Caco-2 (cell line): ENCODE measurements around the gene HACD2. TPM values are rescaled to one million over a fixed set of nuclear protein-coding genes. Genes with fewer than 3 reads are reported as not detected.

Experiments
- BruUV-seq: library from RNA; stranded (reverse); fragments of 400-500 nt; replicated peaks from 2 replicates; lab custom pipeline; 2021; lab: Mats Ljungman, UMichigan
- CTCF ChIA-PET: fragments of 300-600 bp; sonication (Branson Sonifier 250); formaldehyde crosslinking; loops from one replicate; lab custom pipeline; 2022; ENCODE audit warnings: antibody characterized with exemption; lab: Charles Lee
- POLR2A ChIA-PET: fragments of 300-600 bp; sonication (Branson Sonifier 250); formaldehyde crosslinking; loops from one replicate; lab custom pipeline; 2022; ENCODE audit warnings: antibody characterized with exemption; lab: Charles Lee
- DNase-seq, 2 experiments: peaks; one replicate each; pipeline versions ENCODE4 v3.0.0 to v3.0.0-alpha.2; 2020 to 2022
- H3K27me3 ChIP-seq: replicated peaks from 2 replicates; pipeline ENCODE4 v1.6.0; 2011; ENCODE audit warnings: low read length; ENCODE audit not compliant: control insufficient read depth, insufficient read depth
- H3K36me3 ChIP-seq: 2 replicates; pipeline ENCODE4 v1.5.1; 2011; ENCODE audit warnings: low read length; ENCODE audit not compliant: control insufficient read depth, insufficient read depth
- H3K4me1 ChIP-seq: fragments of 250-450 bp; sonication (Bioruptor Pico); 2 replicates; pipeline ENCODE4 v1.5.1; 2020; ENCODE audit warnings: mild to moderate bottlenecking
- H3K4me3 ChIP-seq: 2 replicates; pipeline ENCODE4 v1.5.1; 2011; ENCODE audit warnings: low read depth, mild to moderate bottlenecking, control low read depth, low read length
- H3K9me3 ChIP-seq: fragments of 250-450 bp; sonication (Bioruptor Pico); 2 replicates; pipeline ENCODE4 v1.5.1; 2020; ENCODE audit warnings: mild to moderate bottlenecking, moderate library complexity
- H3K27ac Mint-ChIP-seq: one replicate; pipeline ENCODE4 v1.8.0; 2022; ENCODE audit warnings: mixed read lengths; ENCODE audit not compliant: unreplicated experiment
- H3K27me3 Mint-ChIP-seq: one replicate; pipeline ENCODE4 v1.8.0; 2022; ENCODE audit warnings: mixed read lengths; ENCODE audit not compliant: insufficient read depth, unreplicated experiment
- H3K36me3 Mint-ChIP-seq: one replicate; pipeline ENCODE4 v1.8.0; 2022; ENCODE audit warnings: mild to moderate bottlenecking, mixed read lengths; ENCODE audit not compliant: insufficient read depth, unreplicated experiment
- H3K4me1 Mint-ChIP-seq: one replicate; pipeline ENCODE4 v1.8.0; 2022; ENCODE audit warnings: low read depth, mixed read lengths; ENCODE audit not compliant: unreplicated experiment
- H3K4me3 Mint-ChIP-seq: one replicate; pipeline ENCODE4 v1.8.0; 2022; ENCODE audit warnings: mild to moderate bottlenecking, moderate library complexity, mixed read lengths; ENCODE audit not compliant: unreplicated experiment
- H3K9me3 Mint-ChIP-seq: one replicate; pipeline ENCODE4 v1.8.0; 2022; ENCODE audit warnings: mixed read lengths; ENCODE audit not compliant: unreplicated experiment
- intact Hi-C: fragments of 100-400 bp; cut with micrococcal nuclease; formaldehyde crosslinking; loops from one replicate; pipeline ENCODE4 v1.10.0; 2022; ENCODE audit not compliant: unreplicated experiment
- total RNA-seq: library from RNA; stranded (reverse); gene quantifications from 2 replicates; pipeline ENCODE4 v1.2.3, GENCODE V29; 2022
- TF ChIP-seq, protein P1 (sequence below), 2 experiments: fragments of 200-600 bp in 1 of 2; IDR thresholded peaks; 1 replicate in 1 of 2; 2 replicates in 1 of 2; pipeline versions ENCODE4 v1.5.1 to v1.8.0; 2011 to 2022; ENCODE audit warnings: antibody characterized with exemption in 1 of 2, control low read depth in 1 of 2, inconsistent platforms in 1 of 2, low read depth in 1 of 2, low read length in 1 of 2, mild to moderate bottlenecking in 1 of 2, moderate library complexity in 1 of 2; ENCODE audit not compliant: insufficient read depth in 1 of 2, severe bottlenecking in 1 of 2, unreplicated experiment in 1 of 2

HACD2 gene
- total RNA-seq, 1 experiment from 2014 or later = 92.5 TPM

GRCh38 chr3:123458255-123458654, 126.6 kb downstream of the HACD2 start:
- ChIA-PET CTCF (interaction anchor here (1.6 kb wide), 1 partner anchor 10 kb away, joined by 4 read pairs; the partner anchor contains the start of gene ADCY5), POLR2A (no interaction called here)
- no peaks in the 10 kb centered on the region for H3K36me3 ChIP-seq
- intact Hi-C loops = no loop called here
- H3K4me3 Mint-ChIP-seq = no peak overlapping the region
- no peak for DNase-seq
- no peak overlapping the region for H3K4me3 ChIP-seq
- no peaks in the 10 kb centered on the region for H3K4me1 Mint-ChIP-seq
- H3K27me3 ChIP-seq = no peaks in the 10 kb centered on the region
- H3K4me1 ChIP-seq = no peaks in the 10 kb centered on the region
- no peaks in the 10 kb centered on the region for H3K27me3 Mint-ChIP-seq
- no peak overlapping the region for H3K27ac Mint-ChIP-seq
- no peaks in the 10 kb centered on the region for H3K9me3 ChIP-seq
- no peaks in the 10 kb centered on the region for H3K9me3 Mint-ChIP-seq
- TF ChIP-seq, protein P1, sequence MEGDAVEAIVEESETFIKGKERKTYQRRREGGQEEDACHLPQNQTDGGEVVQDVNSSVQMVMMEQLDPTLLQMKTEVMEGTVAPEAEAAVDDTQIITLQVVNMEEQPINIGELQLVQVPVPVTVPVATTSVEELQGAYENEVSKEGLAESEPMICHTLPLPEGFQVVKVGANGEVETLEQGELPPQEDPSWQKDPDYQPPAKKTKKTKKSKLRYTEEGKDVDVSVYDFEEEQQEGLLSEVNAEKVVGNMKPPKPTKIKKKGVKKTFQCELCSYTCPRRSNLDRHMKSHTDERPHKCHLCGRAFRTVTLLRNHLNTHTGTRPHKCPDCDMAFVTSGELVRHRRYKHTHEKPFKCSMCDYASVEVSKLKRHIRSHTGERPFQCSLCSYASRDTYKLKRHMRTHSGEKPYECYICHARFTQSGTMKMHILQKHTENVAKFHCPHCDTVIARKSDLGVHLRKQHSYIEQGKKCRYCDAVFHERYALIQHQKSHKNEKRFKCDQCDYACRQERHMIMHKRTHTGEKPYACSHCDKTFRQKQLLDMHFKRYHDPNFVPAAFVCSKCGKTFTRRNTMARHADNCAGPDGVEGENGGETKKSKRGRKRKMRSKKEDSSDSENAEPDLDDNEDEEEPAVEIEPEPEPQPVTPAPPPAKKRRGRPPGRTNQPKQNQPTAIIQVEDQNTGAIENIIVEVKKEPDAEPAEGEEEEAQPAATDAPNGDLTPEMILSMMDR (IDR thresholded peaks at IDR 0.05; ENCODE audit: insufficient read depth in 1 of 2, low read depth in 1 of 2, low read length in 1 of 2, severe bottlenecking in 1 of 2, unreplicated experiment in 1 of 2) = no peak
- no peaks in the 10 kb centered on the region for H3K36me3 Mint-ChIP-seq
- no TSS peak for BruUV-seq

- TF ChIP-seq, protein P1 (IDR thresholded peaks at IDR 0.05; ENCODE audit: insufficient read depth in 1 of 2, low read depth in 1 of 2, low read length in 1 of 2, severe bottlenecking in 1 of 2, unreplicated experiment in 1 of 2) = no peak
- no peak for DNase-seq
- Histone ChIP-seq H3K9me3 (no peaks in the 10 kb centered on the region), H3K4me1 (no peaks in the 10 kb centered on the region), H3K36me3 (no peaks in the 10 kb centered on the region), H3K27me3 (no peaks in the 10 kb centered on the region), H3K4me3 (no peak overlapping the region)
- no TSS peak for BruUV-seq
- H3K4me1 Mint-ChIP-seq = no peaks in the 10 kb centered on the region
- no peaks in the 10 kb centered on the region for H3K27me3 Mint-ChIP-seq
- H3K27ac Mint-ChIP-seq = no peak overlapping the region
- H3K4me3 Mint-ChIP-seq = no peak overlapping the region
- CTCF ChIA-PET = interaction anchor here (1.6 kb wide), 1 partner anchor 9 kb away, joined by 4 read pairs; the partner anchor contains the start of gene ADCY5
- no peaks in the 10 kb centered on the region for H3K36me3 Mint-ChIP-seq
- H3K9me3 Mint-ChIP-seq = no peaks in the 10 kb centered on the region
- POLR2A ChIA-PET = no interaction called here
- intact Hi-C loops = no loop called here
These were observed 127.0 kb downstream of the HACD2 start for GRCh38 chr3:123457841-123458240.

GRCh38 chr3:123453675-123454074, 131.2 kb downstream of the HACD2 start:
- Histone ChIP-seq H3K4me1 (peaks cover 22% of the 10 kb centered on the region), H3K9me3 (no peaks in the 10 kb centered on the region), H3K36me3 (no peaks in the 10 kb centered on the region), H3K4me3 (no peak overlapping the region), H3K27me3 (no peaks in the 10 kb centered on the region; the same call in 1 of the 2 replicates)
- no peaks in the 10 kb centered on the region for H3K36me3 Mint-ChIP-seq
- BruUV-seq = no TSS peak
- peaks cover 7% of the 10 kb centered on the region for H3K4me1 Mint-ChIP-seq
- H3K27ac Mint-ChIP-seq = no peak overlapping the region
- POLR2A ChIA-PET = no interaction called here
- TF ChIP-seq, protein P1 (IDR thresholded peaks at IDR 0.05; ENCODE audit: insufficient read depth in 1 of 2, low read depth in 1 of 2, low read length in 1 of 2, severe bottlenecking in 1 of 2, unreplicated experiment in 1 of 2) = no peak
- H3K4me3 Mint-ChIP-seq = no peak overlapping the region
- DNase-seq = no peak
- CTCF ChIA-PET = no interaction called here
- intact Hi-C loops = no loop called here
- no peaks in the 10 kb centered on the region for H3K9me3 Mint-ChIP-seq
- H3K27me3 Mint-ChIP-seq = no peaks in the 10 kb centered on the region
